Upper lobe of right lung (tissue), 1 donor: Measurements from ENCODE around the gene FAM76B. TPM values are rescaled to one million over a fixed set of nuclear protein-coding genes. Genes with fewer than 3 reads are reported as not detected.

Experiments used
- ATAC-seq: fragments of 200-7000 bp; cut with Tn5 transposase; one replicate; pipeline ENCODE4 v1.9.1; 2020; ENCODE audit warnings: mild to moderate bottlenecking, moderate library complexity
- DNase-seq: peaks from one replicate; pipeline ENCODE4 v3.0.0-alpha.2; 2020
- H3K27ac ChIP-seq: fragments of 200-600 bp; one replicate; pipeline ENCODE4 v1.8.0; 2022
- H3K27me3 ChIP-seq: fragments of 200-600 bp; one replicate; pipeline ENCODE4 v1.8.0; 2022; ENCODE audit warnings: mild to moderate bottlenecking
- H3K36me3 ChIP-seq: fragments of 200-600 bp; one replicate; pipeline ENCODE4 v1.8.0; 2022
- H3K4me1 ChIP-seq: fragments of 200-600 bp; one replicate; pipeline ENCODE4 v1.8.0; 2022
- H3K4me3 ChIP-seq: fragments of 200-600 bp; one replicate; pipeline ENCODE4 v1.8.0; 2022; ENCODE audit warnings: mild to moderate bottlenecking
- H3K9me3 ChIP-seq: fragments of 200-600 bp; one replicate; pipeline ENCODE4 v1.8.0; 2022
- intact Hi-C: fragments of 100-400 bp; cut with DNase I; formaldehyde crosslinking; loops from one replicate; pipeline ENCODE4 v1.11.0; 2022
- total RNA-seq: library from RNA; stranded (reverse); fragmentation: NEBNext Ultra II Directional; extraction: Animal tissue kit (Norgen Biotek cat#: 25700); gene quantifications from one replicate; pipeline ENCODE4 v1.2.1, GENCODE V29; 2021
- TF ChIP-seq, protein P1 (sequence below): fragments of 200-600 bp; IDR thresholded peaks from one replicate; pipeline ENCODE4 v1.8.0; 2022; ENCODE audit warnings: antibody characterized with exemption
- donor health status: DM: no; HTN: yes; CAD: no; lungs with severe emphysema.

FAM76B gene
- total RNA-seq, 1 donor from 2014 or later = 22.5 TPM

DNA sequence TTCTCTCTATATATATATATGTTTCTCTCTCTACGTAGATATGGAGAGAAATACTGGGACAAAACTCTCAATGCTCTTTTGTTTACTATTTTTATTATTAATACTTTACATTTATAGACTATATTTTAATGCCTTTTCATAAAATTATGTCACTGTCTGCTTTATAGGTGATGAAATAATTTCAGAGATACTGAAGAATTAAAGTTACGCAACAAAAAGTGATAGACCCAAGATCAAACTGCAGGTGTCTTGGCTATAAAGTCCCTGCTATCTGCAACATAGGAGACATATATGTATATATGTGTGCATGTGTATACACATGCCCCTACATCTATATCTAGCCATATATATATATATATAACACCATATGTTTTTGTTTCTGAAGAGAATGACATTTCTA, 60.8 kb downstream of the FAM76B start:
- ATAC-seq = no peak
- H3K27ac ChIP-seq = no peak overlapping the region
- TF ChIP-seq, protein P1, sequence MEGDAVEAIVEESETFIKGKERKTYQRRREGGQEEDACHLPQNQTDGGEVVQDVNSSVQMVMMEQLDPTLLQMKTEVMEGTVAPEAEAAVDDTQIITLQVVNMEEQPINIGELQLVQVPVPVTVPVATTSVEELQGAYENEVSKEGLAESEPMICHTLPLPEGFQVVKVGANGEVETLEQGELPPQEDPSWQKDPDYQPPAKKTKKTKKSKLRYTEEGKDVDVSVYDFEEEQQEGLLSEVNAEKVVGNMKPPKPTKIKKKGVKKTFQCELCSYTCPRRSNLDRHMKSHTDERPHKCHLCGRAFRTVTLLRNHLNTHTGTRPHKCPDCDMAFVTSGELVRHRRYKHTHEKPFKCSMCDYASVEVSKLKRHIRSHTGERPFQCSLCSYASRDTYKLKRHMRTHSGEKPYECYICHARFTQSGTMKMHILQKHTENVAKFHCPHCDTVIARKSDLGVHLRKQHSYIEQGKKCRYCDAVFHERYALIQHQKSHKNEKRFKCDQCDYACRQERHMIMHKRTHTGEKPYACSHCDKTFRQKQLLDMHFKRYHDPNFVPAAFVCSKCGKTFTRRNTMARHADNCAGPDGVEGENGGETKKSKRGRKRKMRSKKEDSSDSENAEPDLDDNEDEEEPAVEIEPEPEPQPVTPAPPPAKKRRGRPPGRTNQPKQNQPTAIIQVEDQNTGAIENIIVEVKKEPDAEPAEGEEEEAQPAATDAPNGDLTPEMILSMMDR = no peak
- no peak for DNase-seq
- H3K9me3 ChIP-seq = no peaks in the 10 kb centered on the region
- H3K36me3 ChIP-seq = no peaks in the 10 kb centered on the region
- no peaks in the 10 kb centered on the region for H3K27me3 ChIP-seq
- no peak overlapping the region for H3K4me3 ChIP-seq
- intact Hi-C loops = no loop called here
- no peaks in the 10 kb centered on the region for H3K4me1 ChIP-seq

DNA sequence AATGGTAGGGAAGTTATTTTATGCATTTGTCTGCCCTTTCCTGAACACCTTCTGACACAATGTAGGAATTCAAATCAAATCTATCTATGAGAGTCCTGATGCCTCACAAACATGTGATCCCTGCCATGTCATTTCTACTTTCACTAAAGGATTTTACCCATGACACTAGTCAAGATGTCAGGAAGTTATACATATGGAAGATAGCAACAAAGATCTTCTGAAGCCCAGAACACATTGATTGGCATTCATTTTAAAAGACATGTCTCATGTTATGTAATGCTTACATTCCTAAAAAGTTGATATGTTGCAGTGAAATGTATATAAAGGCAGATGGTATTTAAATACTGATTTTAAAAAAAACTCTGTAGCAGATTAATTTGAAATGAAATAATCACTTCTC, 61.5 kb downstream of the FAM76B start:
- H3K9me3 ChIP-seq = no peaks in the 10 kb centered on the region
- TF ChIP-seq, protein P1 = no peak

DNA sequence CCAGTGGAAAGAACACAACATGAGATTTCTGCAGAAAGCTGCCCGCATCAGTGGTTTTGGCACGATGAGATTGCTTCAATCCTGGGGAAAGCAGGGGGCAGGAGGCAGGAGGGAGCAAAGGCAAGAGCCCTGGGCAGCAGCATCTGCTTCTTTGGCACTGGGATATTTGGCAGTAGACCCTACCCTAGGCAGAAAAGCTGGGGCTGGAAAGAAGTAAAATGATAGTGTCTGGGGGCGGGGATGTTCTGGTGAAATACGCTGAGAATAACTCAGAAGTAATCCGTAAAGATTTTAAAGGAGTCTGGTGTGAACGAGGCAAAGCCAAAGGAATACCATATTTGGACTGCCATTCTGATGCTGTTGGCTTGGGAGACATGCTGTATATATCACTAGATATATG, 62.0 kb downstream of the FAM76B start:
- no peaks in the 10 kb centered on the region for H3K36me3 ChIP-seq
- ATAC-seq (no peak), DNase-seq (no peak)
- H3K27ac ChIP-seq = no peak overlapping the region
- TF ChIP-seq, protein P1 = no peak
- intact Hi-C loops = no loop called here
- no peaks in the 10 kb centered on the region for H3K27me3 ChIP-seq
- H3K4me3 ChIP-seq = no peak overlapping the region
- H3K4me1 ChIP-seq = no peaks in the 10 kb centered on the region
- H3K9me3 ChIP-seq = no peaks in the 10 kb centered on the region

More for the DNA sequence above, 61.5 kb downstream of the FAM76B start:
- intact Hi-C loops = no loop called here
- H3K4me1 ChIP-seq = no peaks in the 10 kb centered on the region
- no peaks in the 10 kb centered on the region for H3K27me3 ChIP-seq
- H3K36me3 ChIP-seq = no peaks in the 10 kb centered on the region
- ATAC-seq = no peak
- H3K4me3 ChIP-seq = no peak overlapping the region
- DNase-seq = no peak
- H3K27ac ChIP-seq = no peak overlapping the region

DNA sequence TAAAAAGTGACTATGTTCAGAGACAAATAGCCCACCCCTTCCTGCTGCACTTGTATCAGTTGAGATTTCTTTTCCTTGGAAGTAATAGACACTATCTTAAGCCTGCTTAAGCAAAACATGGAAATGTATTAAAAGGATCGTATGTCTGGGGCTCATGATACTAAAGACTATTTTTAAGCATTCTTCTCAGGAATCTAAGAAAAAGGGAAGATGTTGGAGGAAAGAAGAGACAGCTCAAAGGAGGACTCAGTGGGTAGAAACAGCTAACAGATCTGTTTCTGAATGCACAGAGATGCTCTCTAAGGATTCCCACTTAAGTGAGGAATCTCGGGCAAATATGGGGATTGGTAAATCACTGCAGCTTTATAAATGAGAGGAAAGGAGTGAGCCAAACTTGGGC, 62.5 kb downstream of the FAM76B start:
- DNase-seq (no peak), ATAC-seq (no peak)
- Histone ChIP-seq H3K27me3 (no peaks in the 10 kb centered on the region), H3K4me3 (no peak overlapping the region), H3K36me3 (no peaks in the 10 kb centered on the region), H3K9me3 (no peaks in the 10 kb centered on the region), H3K4me1 (no peaks in the 10 kb centered on the region), H3K27ac (no peak overlapping the region)
- TF ChIP-seq, protein P1 = no peak
- intact Hi-C loops = no loop called here

DNA sequence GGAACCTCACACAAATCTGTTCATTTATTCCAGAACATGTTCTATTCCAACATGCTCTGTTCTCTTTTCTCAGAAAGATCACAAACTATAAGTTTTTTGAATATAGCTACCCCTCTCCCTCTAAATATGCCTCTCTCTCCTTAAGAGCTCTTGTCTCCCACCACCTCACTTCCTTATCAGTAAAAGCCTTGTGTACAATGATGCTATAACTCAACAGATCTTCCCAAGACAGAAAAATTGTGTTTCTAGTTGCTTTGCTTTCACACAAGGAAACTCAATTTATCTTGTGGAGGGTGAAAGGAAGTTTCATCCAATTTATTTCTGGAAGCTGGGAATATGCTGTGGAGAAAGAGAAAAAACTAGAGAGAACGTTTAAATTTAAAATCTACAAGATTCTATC, 64.4 kb downstream of the FAM76B start:
- H3K4me3 ChIP-seq = no peak overlapping the region
- no peak overlapping the region for H3K27ac ChIP-seq
- H3K36me3 ChIP-seq = no peaks in the 10 kb centered on the region
- no peak for DNase-seq
- intact Hi-C loops = no loop called here
- no peaks in the 10 kb centered on the region for H3K27me3 ChIP-seq
- no peaks in the 10 kb centered on the region for H3K9me3 ChIP-seq
- H3K4me1 ChIP-seq = no peaks in the 10 kb centered on the region
- TF ChIP-seq, protein P1 = no peak
- no peak for ATAC-seq

DNA sequence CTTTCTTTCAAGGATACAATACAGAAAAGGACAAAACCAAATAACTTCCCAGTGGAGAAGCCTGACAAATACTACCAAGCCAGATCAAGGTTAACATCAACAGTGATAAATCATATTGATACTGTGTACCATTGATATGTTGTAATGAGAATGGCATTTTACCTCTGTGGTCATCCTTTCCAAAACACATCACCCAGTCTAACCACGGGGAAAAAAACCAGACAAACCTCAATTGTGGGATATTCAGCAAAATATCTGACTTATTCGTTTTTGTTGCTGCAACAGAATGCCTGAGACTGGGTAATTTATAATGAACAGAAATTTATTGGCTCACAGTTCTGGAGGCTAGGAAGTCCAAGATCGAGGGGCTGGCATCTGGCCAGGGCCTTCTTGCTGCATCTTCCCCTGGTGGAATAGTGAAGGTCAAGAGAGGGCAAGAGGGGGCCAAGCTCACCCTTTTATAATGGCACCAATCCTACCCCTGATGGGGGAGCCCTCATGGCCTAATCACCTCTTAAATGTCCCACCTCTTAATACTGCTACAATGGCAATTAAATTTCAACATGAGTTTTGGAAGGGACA, 66.1 kb downstream of the FAM76B start:
- ATAC-seq = no peak
- TF ChIP-seq, protein P1 = no peak
- no peaks in the 10 kb centered on the region for H3K4me1 ChIP-seq
- intact Hi-C loops = no loop called here
- H3K9me3 ChIP-seq = no peaks in the 10 kb centered on the region
- DNase-seq = no peak
- H3K27ac ChIP-seq = no peak overlapping the region
- no peaks in the 10 kb centered on the region for H3K27me3 ChIP-seq
- H3K4me3 ChIP-seq = no peak overlapping the region
- H3K36me3 ChIP-seq = no peaks in the 10 kb centered on the region
